HL-60 (cell line): ENCODE data around the gene ERVMER34-1.

ENCODE experiments used
- microRNA-seq: library from miRNA; unstranded; fragments of <30 nt; microRNA quantifications from one replicate; pipeline ENCODE4, GENCODE V29; 2018

ERVMER34-1 gene

Small RNA genes within 50 kb of the gene (microRNA-seq; reads per million reads assigned to microRNA genes)
- gene MIR4449 = 2.7 reads per million
